A549 (cell line): Measurements from ENCODE around the gene FBXO22. TPM values are rescaled to one million over a fixed set of nuclear protein-coding genes. Genes with fewer than 3 reads are reported as not detected.

Source experiments
- ATAC-seq, 2 experiments: fragments of 200-7000 bp in 1 of 2; fragments of >200 bp in 1 of 2; cut with Nextera tagmentation in 1 of 2; cut with Tn5 transposase in 1 of 2; 3 replicates each; pipeline versions ENCODE4 v1.8.0 to v1.9.1; 2018 to 2020; ENCODE audit warnings: mild to moderate bottlenecking in 1 of 2, moderate library complexity in 1 of 2
- CTCF ChIA-PET: fragments of 300-600 bp; sonication (Branson Sonifier 250); formaldehyde crosslinking; extraction: SDS; loops from one replicate; lab custom pipeline; 2021; ENCODE audit warnings: antibody characterized with exemption, inconsistent platforms; lab: Yijun Ruan, JAX
- POLR2A ChIA-PET: fragments of 350-600 bp; formaldehyde crosslinking; extraction: SDS; loops from one replicate; lab custom pipeline; 2021; ENCODE audit warnings: antibody characterized with exemption, inconsistent platforms; lab: Yijun Ruan, JAX
- DNase-seq, 2 experiments: peaks; one replicate each; pipeline versions ENCODE4 v3.0.0 to v3.0.0-alpha.2; 2011 to 2016; ENCODE audit warnings: low read depth in 1 of 2, low spot score in 1 of 2
- FAIRE-seq: peaks from 2 replicates; lab custom pipeline; 2011; peaks lifted over from hg19 to GRCh38; lab: Jason Lieb, UNC
- H3K27ac ChIP-seq, 2 experiments: fragments of >200 bp; sonication (Bioruptor Twin); formaldehyde crosslinking; 3 replicates each; pipeline ENCODE4 v1.5.1; 2016 to 2017
- H3K4me1 ChIP-seq: fragments of >200 bp; sonication (Bioruptor Twin); formaldehyde crosslinking; 3 replicates; pipeline ENCODE4 v1.6.1; 2016
- H3K4me2 ChIP-seq: fragments of >200 bp; sonication (Bioruptor Twin); formaldehyde crosslinking; 3 replicates; pipeline ENCODE4 v1.6.1; 2016
- H3K4me3 ChIP-seq: fragments of >200 bp; sonication (Bioruptor Twin); formaldehyde crosslinking; 3 replicates; pipeline ENCODE4 v1.5.1; 2016
- H3K9me3 ChIP-seq: fragments of >200 bp; sonication (Bioruptor Twin); formaldehyde crosslinking; 3 replicates; pipeline ENCODE4 v1.6.1; 2016
- CEBPB ChIP-seq, 2 experiments: fragments of >200 bp in 1 of 2; sonication (Bioruptor Twin) in 1 of 2; formaldehyde crosslinking in 1 of 2; IDR thresholded peaks; 2 replicates each; pipeline ENCODE4 v1.6.1; 2012 to 2016
- CHD4 ChIP-seq: fragments of 200-600 bp; sonication (generic); IDR thresholded peaks from 2 replicates; pipeline ENCODE4 v1.6.1; 2016; ENCODE audit warnings: antibody characterized with exemption, mild to moderate bottlenecking, borderline replicate concordance
- EHMT2 ChIP-seq: fragments of 200-600 bp; sonication (generic); IDR thresholded peaks from 2 replicates; pipeline ENCODE4 v1.6.1; 2016; ENCODE audit warnings: antibody characterized with exemption, low read depth, mild to moderate bottlenecking, moderate library complexity
- FOSL2 ChIP-seq, 2 experiments: fragments of 450-650 bp in 1 of 2; fragments of >200 bp in 1 of 2; sonication (Bioruptor Twin) in 1 of 2; formaldehyde crosslinking; IDR thresholded peaks; 2 replicates each; pipeline versions ENCODE4 v1.5.0 to v1.6.1; 2016 to 2020; ENCODE audit warnings: mild to moderate bottlenecking in 1 of 2, moderate library complexity in 1 of 2
- HDAC2 ChIP-seq: fragments of 200-600 bp; sonication (generic); IDR thresholded peaks from 2 replicates; pipeline ENCODE4 v1.6.1; 2016
- HMGXB4 ChIP-seq: fragments of 250-450 bp; sonication (Bioruptor Pico); IDR thresholded peaks from 2 replicates; pipeline ENCODE4 v1.5.0; 2021; ENCODE audit warnings: mild to moderate bottlenecking, moderate library complexity, borderline replicate concordance
- HOXB13 ChIP-seq: fragments of 250-450 bp; sonication (Bioruptor Pico); IDR thresholded peaks from 2 replicates; pipeline ENCODE4 v1.5.0; 2020; ENCODE audit warnings: low read depth, mild to moderate bottlenecking, moderate library complexity
- HOXB5 ChIP-seq: fragments of 250-450 bp; sonication (Bioruptor Pico); IDR thresholded peaks from 2 replicates; pipeline ENCODE4 v1.5.0; 2020; ENCODE audit warnings: mild to moderate bottlenecking, moderate library complexity
- JUNB ChIP-seq: fragments of >200 bp; sonication (Bioruptor Twin); formaldehyde crosslinking; IDR thresholded peaks from 2 replicates; pipeline ENCODE4 v1.6.1; 2016
- KDM1A ChIP-seq: fragments of 200-600 bp; sonication (generic); IDR thresholded peaks from 2 replicates; pipeline ENCODE4 v1.6.1; 2016; ENCODE audit warnings: low read depth, mild to moderate bottlenecking
- MAX ChIP-seq: IDR thresholded peaks from 2 replicates; pipeline ENCODE4 v1.6.1; 2012
- MAZ ChIP-seq: fragments of 150-350 bp; IDR thresholded peaks from 2 replicates; pipeline ENCODE4 v1.6.1; 2014; ENCODE audit warnings: antibody characterized with exemption, low read depth, low read length, borderline replicate concordance
- POLR2A ChIP-seq: IDR thresholded peaks from 2 replicates; pipeline ENCODE4 v1.6.1; 2012; ENCODE audit warnings: mild to moderate bottlenecking, low read length
- RARB ChIP-seq: fragments of 250-450 bp; sonication (Bioruptor Pico); IDR thresholded peaks from 2 replicates; pipeline ENCODE4 v1.8.0; 2021; ENCODE audit warnings: mild to moderate bottlenecking, moderate library complexity
- RCOR1 ChIP-seq: fragments of 150-350 bp; IDR thresholded peaks from 2 replicates; pipeline ENCODE4 v1.6.1; 2014; ENCODE audit warnings: antibody characterized with exemption, low read length, low read depth
- RFX5 ChIP-seq: fragments of 450-650 bp; IDR thresholded peaks from 2 replicates; pipeline ENCODE4 v1.7.1; 2014; ENCODE audit warnings: antibody characterized with exemption, mild to moderate bottlenecking, moderate library complexity
- ZNF302 ChIP-seq: fragments of 250-450 bp; sonication (Bioruptor Pico); IDR thresholded peaks from 2 replicates; pipeline ENCODE4 v1.9.0; 2021; ENCODE audit warnings: inconsistent platforms, mild to moderate bottlenecking, moderate library complexity
- WGBS: methylation state at CpG from one replicate; pipeline ENCODE4 v1.1.6; 2017; ENCODE audit errors: missing lambda C conversion rate; 5-methylcytosine and 5-hydroxymethylcytosine counted together
- polyA plus RNA-seq, 4 experiments: library from polyadenylated mRNA; depleted of rRNA in 3 of 4; stranded (reverse); fragments of >200 nt; fragmentation: RNase III in 1 of 4; extraction: RNeasy Plus Mini Kit Qiagen cat#74134 plus additional on column Dnase treatment in 1 of 4; gene quantifications; 2 replicates in 3 of 4; 3 replicates in 1 of 4; pipeline ENCODE4 v1.2.3, GENCODE V29; 2011 to 2017
- TF ChIP-seq, protein P1 (sequence below): fragments of 200-600 bp; sonication (generic); IDR thresholded peaks from 2 replicates; pipeline ENCODE4 v1.6.1; 2016; ENCODE audit warnings: antibody characterized with exemption, mild to moderate bottlenecking, moderate library complexity
- TF ChIP-seq, protein P2 (sequence below): fragments of >200 bp; sonication (Bioruptor Twin); formaldehyde crosslinking; IDR thresholded peaks from 3 replicates; pipeline ENCODE4 v1.5.1; 2016
- TF ChIP-seq, protein P3 (sequence below): fragments of 250-450 bp; sonication (Bioruptor Pico); IDR thresholded peaks from 2 replicates; pipeline ENCODE4 v1.5.0; 2020; ENCODE audit warnings: low read depth, mild to moderate bottlenecking, moderate library complexity

FBXO22 gene
- polyA plus RNA-seq, 2 of the 4 experiments (the other 2 are of a cell fraction) = 75.1 to 133 TPM

- TF ChIP-seq HMGXB4 = no peak
- TF ChIP-seq, all 56 proteins: peak for 0
These were observed 20.9 kb downstream of the FBXO22 start (continued) for GRCh38 chr15:75924576-75924975.

- Histone ChIP-seq H3K4me3 (no peak overlapping the region), H3K4me1 (peaks cover 20% of the 10 kb centered on the region; the same call in 2 of the 3 replicates), H3K9me3 (no peaks in the 10 kb centered on the region), H3K27ac (no peak overlapping the region), H3K4me2 (no peak overlapping the region)
- WGBS = 85% methylated on average over 2 of the region's 2 CpGs
- CTCF ChIA-PET = interaction anchor here (0.7 to 4.3 kb wide), 2 partner anchors 116 to 131 kb away, joined by 3 to 24 read pairs; no protein-coding TSS in a partner anchor
- FAIRE-seq (no peak), DNase-seq (no peak)
- POLR2A ChIA-PET = no interaction called here
- TF ChIP-seq, protein P1, sequence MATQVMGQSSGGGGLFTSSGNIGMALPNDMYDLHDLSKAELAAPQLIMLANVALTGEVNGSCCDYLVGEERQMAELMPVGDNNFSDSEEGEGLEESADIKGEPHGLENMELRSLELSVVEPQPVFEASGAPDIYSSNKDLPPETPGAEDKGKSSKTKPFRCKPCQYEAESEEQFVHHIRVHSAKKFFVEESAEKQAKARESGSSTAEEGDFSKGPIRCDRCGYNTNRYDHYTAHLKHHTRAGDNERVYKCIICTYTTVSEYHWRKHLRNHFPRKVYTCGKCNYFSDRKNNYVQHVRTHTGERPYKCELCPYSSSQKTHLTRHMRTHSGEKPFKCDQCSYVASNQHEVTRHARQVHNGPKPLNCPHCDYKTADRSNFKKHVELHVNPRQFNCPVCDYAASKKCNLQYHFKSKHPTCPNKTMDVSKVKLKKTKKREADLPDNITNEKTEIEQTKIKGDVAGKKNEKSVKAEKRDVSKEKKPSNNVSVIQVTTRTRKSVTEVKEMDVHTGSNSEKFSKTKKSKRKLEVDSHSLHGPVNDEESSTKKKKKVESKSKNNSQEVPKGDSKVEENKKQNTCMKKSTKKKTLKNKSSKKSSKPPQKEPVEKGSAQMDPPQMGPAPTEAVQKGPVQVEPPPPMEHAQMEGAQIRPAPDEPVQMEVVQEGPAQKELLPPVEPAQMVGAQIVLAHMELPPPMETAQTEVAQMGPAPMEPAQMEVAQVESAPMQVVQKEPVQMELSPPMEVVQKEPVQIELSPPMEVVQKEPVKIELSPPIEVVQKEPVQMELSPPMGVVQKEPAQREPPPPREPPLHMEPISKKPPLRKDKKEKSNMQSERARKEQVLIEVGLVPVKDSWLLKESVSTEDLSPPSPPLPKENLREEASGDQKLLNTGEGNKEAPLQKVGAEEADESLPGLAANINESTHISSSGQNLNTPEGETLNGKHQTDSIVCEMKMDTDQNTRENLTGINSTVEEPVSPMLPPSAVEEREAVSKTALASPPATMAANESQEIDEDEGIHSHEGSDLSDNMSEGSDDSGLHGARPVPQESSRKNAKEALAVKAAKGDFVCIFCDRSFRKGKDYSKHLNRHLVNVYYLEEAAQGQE = no peak
- TF ChIP-seq RCOR1 = no peak
- TF ChIP-seq MAX = no peak
- no peak for TF ChIP-seq HOXB13 (CRISPR knock-in tag)
- TF ChIP-seq FOSL2 (IDR thresholded peaks at IDR 0.05) = no peak
- TF ChIP-seq FOSL2 (CRISPR knock-in tag; IDR thresholded peaks at IDR 0.05) = no peak
- TF ChIP-seq HDAC2 = no peak
- TF ChIP-seq POLR2A = no peak
- TF ChIP-seq, all 56 proteins: peak for 0
- ATAC-seq = no peak
These were observed 21.8 kb downstream of the FBXO22 start for GRCh38 chr15:75925440-75925839.

- H3K4me1 ChIP-seq = peaks cover 17% of the 10 kb centered on the region; the same call in 2 of the 3 replicates
- ChIA-PET POLR2A (no interaction called here), CTCF (interaction anchor here (0.9 to 4.5 kb wide), 3 partner anchors 11 to 117 kb away, joined by 3 to 22 read pairs (median 14); no protein-coding TSS in a partner anchor)
- FAIRE-seq (no peak), DNase-seq (no peak), ATAC-seq (no peak)
- H3K27ac ChIP-seq = no peak overlapping the region
- 92% methylated on average over 3 of the region's 3 CpGs for WGBS
- H3K9me3 ChIP-seq = no peaks in the 10 kb centered on the region
- no peak overlapping the region for H3K4me3 ChIP-seq
- TF ChIP-seq RFX5 = no peak
- no peak for TF ChIP-seq KDM1A
- TF ChIP-seq HOXB5 (CRISPR knock-in tag) = no peak
- no peak for TF ChIP-seq RARB (CRISPR knock-in tag)
- TF ChIP-seq CHD4 = no peak
- no peak for TF ChIP-seq CEBPB (IDR thresholded peaks at IDR 0.05)
- no peak for TF ChIP-seq ZNF302 (CRISPR knock-in tag)
- no peak for TF ChIP-seq MAZ
- TF ChIP-seq, protein P2, sequence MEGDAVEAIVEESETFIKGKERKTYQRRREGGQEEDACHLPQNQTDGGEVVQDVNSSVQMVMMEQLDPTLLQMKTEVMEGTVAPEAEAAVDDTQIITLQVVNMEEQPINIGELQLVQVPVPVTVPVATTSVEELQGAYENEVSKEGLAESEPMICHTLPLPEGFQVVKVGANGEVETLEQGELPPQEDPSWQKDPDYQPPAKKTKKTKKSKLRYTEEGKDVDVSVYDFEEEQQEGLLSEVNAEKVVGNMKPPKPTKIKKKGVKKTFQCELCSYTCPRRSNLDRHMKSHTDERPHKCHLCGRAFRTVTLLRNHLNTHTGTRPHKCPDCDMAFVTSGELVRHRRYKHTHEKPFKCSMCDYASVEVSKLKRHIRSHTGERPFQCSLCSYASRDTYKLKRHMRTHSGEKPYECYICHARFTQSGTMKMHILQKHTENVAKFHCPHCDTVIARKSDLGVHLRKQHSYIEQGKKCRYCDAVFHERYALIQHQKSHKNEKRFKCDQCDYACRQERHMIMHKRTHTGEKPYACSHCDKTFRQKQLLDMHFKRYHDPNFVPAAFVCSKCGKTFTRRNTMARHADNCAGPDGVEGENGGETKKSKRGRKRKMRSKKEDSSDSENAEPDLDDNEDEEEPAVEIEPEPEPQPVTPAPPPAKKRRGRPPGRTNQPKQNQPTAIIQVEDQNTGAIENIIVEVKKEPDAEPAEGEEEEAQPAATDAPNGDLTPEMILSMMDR = no peak
- no peak for TF ChIP-seq JUNB
- TF ChIP-seq EHMT2 = no peak
- TF ChIP-seq, protein P3, sequence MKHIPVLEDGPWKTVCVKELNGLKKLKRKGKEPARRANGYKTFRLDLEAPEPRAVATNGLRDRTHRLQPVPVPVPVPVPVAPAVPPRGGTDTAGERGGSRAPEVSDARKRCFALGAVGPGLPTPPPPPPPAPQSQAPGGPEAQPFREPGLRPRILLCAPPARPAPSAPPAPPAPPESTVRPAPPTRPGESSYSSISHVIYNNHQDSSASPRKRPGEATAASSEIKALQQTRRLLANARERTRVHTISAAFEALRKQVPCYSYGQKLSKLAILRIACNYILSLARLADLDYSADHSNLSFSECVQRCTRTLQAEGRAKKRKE (CRISPR knock-in tag) = no peak
- H3K4me2 ChIP-seq = no peak overlapping the region
These were observed 23.3 kb downstream of the FBXO22 start for GRCh38 chr15:75926931-75927330.
